ENCODE results near the gene AGBL5. TPM values are rescaled to one million over a fixed set of nuclear protein-coding genes. Genes with fewer than 3 reads are reported as not detected.

The AGBL5 gene
- total and polyA plus RNA-seq, 9 of the 15 experiments (the other 6 are each of a cell fraction or from before 2014, with no cell fraction given), result 3.3 to 52.7 (median 26.2) TPM

DNA sequence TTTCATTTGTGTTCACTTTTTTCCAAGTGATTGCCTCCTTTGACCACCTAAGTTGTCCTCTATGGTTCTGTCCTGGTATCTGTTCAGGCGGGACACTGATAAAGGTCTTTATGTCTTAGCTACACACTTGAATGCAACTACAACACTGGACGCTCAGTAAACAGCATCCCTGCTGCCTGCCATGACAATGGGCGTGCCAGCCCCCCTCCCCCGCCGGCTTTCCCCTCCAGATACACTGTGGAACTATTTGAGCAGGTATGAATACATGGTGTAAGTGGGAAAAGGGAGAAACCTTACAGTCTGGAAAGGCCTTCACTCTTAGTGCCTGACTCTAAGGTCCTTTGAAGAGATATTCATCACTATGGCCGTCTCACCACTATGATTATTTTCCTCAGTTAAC, 5.7 kb downstream of the AGBL5 start (continued):
- TF ChIP-seq, protein P1, sequence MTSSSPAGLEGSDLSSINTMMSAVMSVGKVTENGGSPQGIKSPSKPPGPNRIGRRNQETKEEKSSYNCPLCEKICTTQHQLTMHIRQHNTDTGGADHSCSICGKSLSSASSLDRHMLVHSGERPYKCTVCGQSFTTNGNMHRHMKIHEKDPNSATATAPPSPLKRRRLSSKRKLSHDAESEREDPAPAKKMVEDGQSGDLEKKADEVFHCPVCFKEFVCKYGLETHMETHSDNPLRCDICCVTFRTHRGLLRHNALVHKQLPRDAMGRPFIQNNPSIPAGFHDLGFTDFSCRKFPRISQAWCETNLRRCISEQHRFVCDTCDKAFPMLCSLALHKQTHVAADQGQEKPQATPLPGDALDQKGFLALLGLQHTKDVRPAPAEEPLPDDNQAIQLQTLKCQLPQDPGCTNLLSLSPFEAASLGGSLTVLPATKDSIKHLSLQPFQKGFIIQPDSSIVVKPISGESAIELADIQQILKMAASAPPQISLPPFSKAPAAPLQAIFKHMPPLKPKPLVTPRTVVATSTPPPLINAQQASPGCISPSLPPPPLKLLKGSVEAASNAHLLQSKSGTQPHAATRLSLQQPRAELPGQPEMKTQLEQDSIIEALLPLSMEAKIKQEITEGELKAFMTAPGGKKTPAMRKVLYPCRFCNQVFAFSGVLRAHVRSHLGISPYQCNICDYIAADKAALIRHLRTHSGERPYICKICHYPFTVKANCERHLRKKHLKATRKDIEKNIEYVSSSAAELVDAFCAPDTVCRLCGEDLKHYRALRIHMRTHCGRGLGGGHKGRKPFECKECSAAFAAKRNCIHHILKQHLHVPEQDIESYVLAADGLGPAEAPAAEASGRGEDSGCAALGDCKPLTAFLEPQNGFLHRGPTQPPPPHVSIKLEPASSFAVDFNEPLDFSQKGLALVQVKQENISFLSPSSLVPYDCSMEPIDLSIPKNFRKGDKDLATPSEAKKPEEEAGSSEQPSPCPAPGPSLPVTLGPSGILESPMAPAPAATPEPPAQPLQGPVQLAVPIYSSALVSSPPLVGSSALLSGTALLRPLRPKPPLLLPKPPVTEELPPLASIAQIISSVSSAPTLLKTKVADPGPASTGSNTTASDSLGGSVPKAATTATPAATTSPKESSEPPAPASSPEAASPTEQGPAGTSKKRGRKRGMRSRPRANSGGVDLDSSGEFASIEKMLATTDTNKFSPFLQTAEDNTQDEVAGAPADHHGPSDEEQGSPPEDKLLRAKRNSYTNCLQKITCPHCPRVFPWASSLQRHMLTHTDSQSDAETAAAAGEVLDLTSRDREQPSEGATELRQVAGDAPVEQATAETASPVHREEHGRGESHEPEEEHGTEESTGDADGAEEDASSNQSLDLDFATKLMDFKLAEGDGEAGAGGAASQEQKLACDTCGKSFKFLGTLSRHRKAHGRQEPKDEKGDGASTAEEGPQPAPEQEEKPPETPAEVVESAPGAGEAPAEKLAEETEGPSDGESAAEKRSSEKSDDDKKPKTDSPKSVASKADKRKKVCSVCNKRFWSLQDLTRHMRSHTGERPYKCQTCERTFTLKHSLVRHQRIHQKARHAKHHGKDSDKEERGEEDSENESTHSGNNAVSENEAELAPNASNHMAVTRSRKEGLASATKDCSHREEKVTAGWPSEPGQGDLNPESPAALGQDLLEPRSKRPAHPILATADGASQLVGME (CRISPR knock-in tag; IDR thresholded peaks at IDR 0.05), result no peak
- TF ChIP-seq KLF6 (CRISPR knock-in tag; IDR thresholded peaks at IDR 0.05; ENCODE audit: borderline replicate concordance), result no peak
- no peak for TF ChIP-seq OTX1 (CRISPR knock-in tag; IDR thresholded peaks at IDR 0.05)

DNA sequence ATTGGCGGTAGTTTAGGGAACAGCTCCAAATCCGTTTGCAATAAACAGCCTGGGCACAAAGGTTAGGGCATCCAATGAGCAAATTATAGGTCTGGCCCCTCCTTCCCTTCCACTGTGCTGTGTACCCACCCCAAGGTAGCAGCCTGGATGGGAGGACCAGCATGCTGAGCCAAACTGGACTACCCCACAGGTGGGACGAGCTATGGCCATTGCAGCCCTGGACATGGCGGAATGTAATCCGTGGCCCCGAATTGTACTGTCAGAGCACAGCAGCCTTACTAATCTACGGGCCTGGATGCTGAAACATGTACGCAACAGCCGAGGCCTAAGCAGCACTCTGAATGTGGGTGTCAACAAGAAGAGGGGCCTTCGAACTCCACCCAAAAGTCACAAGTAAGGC, 6.7 kb downstream of the AGBL5 start:
- H3K79me2 ChIP-seq (ENCODE audit: control insufficient read depth, insufficient read depth, low read length), result no peaks in the 10 kb centered on the region
- H3K9me3 ChIP-seq (replicated peaks; ENCODE audit: control insufficient read depth, insufficient read depth, low read depth, low read length), result no peaks in the 10 kb centered on the region
- WGBS (ENCODE audit: insufficient coverage, low coverage, missing lambda C conversion rate), result 85% methylated on average over 10 of the region's 10 CpGs
- H3K27ac ChIP-seq (ENCODE audit: extremely low read depth, low read depth, low read length), result no peak overlapping the region
- ATAC-seq, result no peak
- peaks cover 24 to 28% of the 10 kb centered on the region in 2 experiments for H3K4me1 ChIP-seq (replicated peaks in 1 of 2; ENCODE audit: control insufficient read depth in 2 of 2, insufficient read depth in 2 of 2, low read length in 2 of 2)
- no peaks in the 10 kb centered on the region for H3K9me1 ChIP-seq (ENCODE audit: control insufficient read depth, insufficient read depth, low read length)
- CTCF ChIA-PET (ENCODE audit: low intra/inter-chr PET ratio), result no interaction called here
- H3K27me3 ChIP-seq (ENCODE audit: control insufficient read depth in 2 of 2, insufficient read depth in 2 of 2, low read length in 2 of 2), result no peaks in the 10 kb centered on the region
- intact Hi-C loops (cut with micrococcal nuclease), result no loop called here
- H2AFZ ChIP-seq (ENCODE audit: low read depth, low read length), result no peak overlapping the region
- in situ Hi-C loops (cut with MboI), result no loop called here
- H3K9ac ChIP-seq (ENCODE audit: insufficient read depth in 1 of 2, low read depth in 2 of 2, low read length in 2 of 2), result peak overlapping the region in 1 of 2 experiments; percentile 6; a peak in 1 of 4 replicates
- H4K20me1 ChIP-seq (replicated peaks; ENCODE audit: control insufficient read depth, insufficient read depth, low read length), result no peaks in the 10 kb centered on the region
- H3K36me3 ChIP-seq (ENCODE audit: control insufficient read depth, insufficient read depth, low read length), result peaks cover 71% of the 10 kb centered on the region
- no peak overlapping the region for H3K4me2 ChIP-seq (ENCODE audit: insufficient read depth, low read length)
- no peak overlapping the region for H3K4me3 ChIP-seq
- no peak for DNase-seq (ENCODE audit: extremely low read depth in 1 of 4, low spot score in 3 of 4)
- POLR2A ChIA-PET, result interaction anchor here (0.6 to 10.5 kb wide), 7 partner anchors 8 to 104 kb away, joined by 3 to 112 read pairs (median 4); partner anchors contain the start of gene OST4
- no TSS peak for BruUV-seq (replicated peaks)
- FAIRE-seq, result no peak
